Activated naive CD4-positive, alpha-beta T cell treated with anti-CD3 and anti-CD28 coated beads, Interleukin-2, amount 50 U/mL, for 24 hours (primary cell): ENCODE measurements around the gene ANK3.
A peak's percentile ranks its signal among the peaks of the same experiment; 100 is the strongest.

Experiments used
- H3K27ac Mint-ChIP-seq: one replicate; pipeline ENCODE4 v1.8.0; 2021; ENCODE audit warnings: mild to moderate bottlenecking, mixed read lengths
- H3K27me3 Mint-ChIP-seq: one replicate; pipeline ENCODE4 v1.8.0; 2021; ENCODE audit warnings: mixed read lengths
- H3K36me3 Mint-ChIP-seq: one replicate; pipeline ENCODE4 v1.8.0; 2021; ENCODE audit warnings: mixed read lengths
- H3K4me1 Mint-ChIP-seq: one replicate; pipeline ENCODE4 v1.8.0; 2021; ENCODE audit warnings: mixed read lengths
- H3K4me3 Mint-ChIP-seq: one replicate; pipeline ENCODE4 v1.8.0; 2021; ENCODE audit warnings: mild to moderate bottlenecking, mixed read lengths
- H3K9me3 Mint-ChIP-seq: one replicate; pipeline ENCODE4 v1.8.0; 2021; ENCODE audit warnings: mixed read lengths

ANK3 gene

GRCh38 chr10:60238759-60239100 is 150.9 kb downstream of the ANK3 start:
- Mint-ChIP-seq H3K27ac (no peak overlapping the region), H3K27me3 (no peaks in the 10 kb centered on the region), H3K4me3 (no peak overlapping the region), H3K36me3 (peaks cover 4% of the 10 kb centered on the region), H3K9me3 (no peaks in the 10 kb centered on the region), H3K4me1 (peaks cover 36% of the 10 kb centered on the region)

- Mint-ChIP-seq H3K4me3 (peak overlapping the region; percentile 12), H3K4me1 (peaks cover 36% of the 10 kb centered on the region), H3K36me3 (peaks cover 3% of the 10 kb centered on the region), H3K27ac (no peak overlapping the region), H3K27me3 (no peaks in the 10 kb centered on the region), H3K9me3 (no peaks in the 10 kb centered on the region)
Measured at GRCh38 chr10:60237977-60238758, 151.5 kb downstream of the ANK3 start.

DNA sequence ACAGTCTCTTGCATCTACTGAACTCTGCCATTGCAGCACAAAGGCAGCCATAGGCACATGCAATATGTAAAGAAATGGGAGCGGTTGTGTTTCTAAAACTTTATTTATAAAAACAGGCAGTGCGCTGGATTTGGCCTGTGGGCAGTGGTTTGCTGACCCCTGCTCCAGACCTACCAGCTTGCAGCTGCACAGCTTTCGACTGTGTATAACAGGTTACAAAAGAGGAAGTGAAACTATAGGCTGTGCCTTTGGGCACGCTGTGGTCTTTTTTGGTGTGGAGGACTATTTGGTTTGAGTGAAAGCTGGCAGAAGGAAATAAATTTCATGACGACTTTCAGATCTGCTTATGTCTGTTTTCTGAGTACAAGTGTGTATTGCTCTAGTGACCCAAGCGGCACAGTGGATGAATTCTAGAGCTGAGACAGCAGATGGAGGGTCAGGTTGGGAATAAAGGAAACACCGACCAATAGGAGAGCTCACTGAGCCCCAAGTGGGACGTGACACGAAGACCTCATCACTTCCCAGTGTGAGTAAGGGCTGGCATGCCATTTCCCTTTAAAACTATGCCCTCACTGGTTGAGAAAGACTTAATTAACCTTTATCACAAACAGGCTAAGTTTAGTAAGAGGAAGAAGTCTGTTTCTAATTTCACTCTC is 152.7 kb downstream of the ANK3 start:
- peak overlapping the region; percentile 37 for H3K27ac Mint-ChIP-seq
- H3K27me3 Mint-ChIP-seq = no peaks in the 10 kb centered on the region
- peak overlapping the region; percentile 76 for H3K4me3 Mint-ChIP-seq
- peaks cover 36% of the 10 kb centered on the region for H3K4me1 Mint-ChIP-seq
- H3K36me3 Mint-ChIP-seq = peaks cover 6% of the 10 kb centered on the region
- no peaks in the 10 kb centered on the region for H3K9me3 Mint-ChIP-seq

- H3K36me3 Mint-ChIP-seq = peaks cover 6% of the 10 kb centered on the region
- peaks cover 32% of the 10 kb centered on the region for H3K4me1 Mint-ChIP-seq
- no peak overlapping the region for H3K4me3 Mint-ChIP-seq
- H3K9me3 Mint-ChIP-seq = no peaks in the 10 kb centered on the region
- H3K27me3 Mint-ChIP-seq = no peaks in the 10 kb centered on the region
- no peak overlapping the region for H3K27ac Mint-ChIP-seq
Measured at GRCh38 chr10:60235001-60235400, 154.7 kb downstream of the ANK3 start.

DNA sequence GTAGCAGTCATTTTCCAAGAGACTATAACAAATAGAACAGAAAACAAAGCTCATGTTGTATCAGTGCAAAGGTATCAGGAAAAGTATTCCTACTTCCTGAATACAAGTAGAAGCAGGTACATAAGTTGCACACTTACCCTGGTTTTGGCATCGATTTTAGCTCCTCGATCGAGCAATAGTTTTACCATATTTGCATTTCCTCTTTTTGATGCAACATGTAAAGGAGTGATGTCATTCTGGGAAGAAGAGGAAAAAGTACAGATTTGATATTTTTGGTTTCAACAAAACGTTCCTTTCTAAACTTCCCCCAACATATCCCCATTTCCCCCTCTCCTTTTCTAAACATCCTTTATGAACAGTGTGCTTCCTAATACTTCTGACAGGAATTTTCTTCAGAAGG is 155.1 kb downstream of the ANK3 start:
- Mint-ChIP-seq H3K27me3 (no peaks in the 10 kb centered on the region), H3K4me1 (peaks cover 31% of the 10 kb centered on the region), H3K9me3 (no peaks in the 10 kb centered on the region), H3K4me3 (no peak overlapping the region), H3K27ac (no peak overlapping the region), H3K36me3 (peaks cover 6% of the 10 kb centered on the region)

DNA sequence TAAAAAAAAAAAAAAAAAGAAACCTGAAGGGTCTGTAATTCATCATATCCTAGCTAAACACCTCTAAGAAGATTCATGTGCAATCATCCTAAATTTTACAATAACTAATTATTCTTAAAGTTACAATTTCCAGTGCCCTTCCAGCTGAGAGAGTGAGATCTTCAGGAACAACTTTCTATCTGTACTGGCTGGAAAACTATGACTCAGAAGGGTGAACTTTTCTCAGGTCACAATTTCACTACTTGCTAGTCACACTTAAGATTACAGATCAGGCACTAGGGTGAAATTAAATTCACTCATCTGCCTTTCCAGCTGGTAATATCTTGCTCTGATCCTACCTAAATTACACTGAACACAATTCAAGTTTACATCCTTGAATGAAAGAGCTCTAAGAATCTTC is 158.8 kb downstream of the ANK3 start:
- H3K9me3 Mint-ChIP-seq = no peaks in the 10 kb centered on the region
- H3K4me3 Mint-ChIP-seq = no peak overlapping the region
- H3K4me1 Mint-ChIP-seq = no peaks in the 10 kb centered on the region
- peaks cover 6% of the 10 kb centered on the region for H3K36me3 Mint-ChIP-seq
- H3K27ac Mint-ChIP-seq = no peak overlapping the region
- H3K27me3 Mint-ChIP-seq = no peaks in the 10 kb centered on the region

- Mint-ChIP-seq H3K36me3 (peaks cover 3% of the 10 kb centered on the region), H3K9me3 (no peaks in the 10 kb centered on the region), H3K27ac (no peak overlapping the region), H3K4me1 (no peaks in the 10 kb centered on the region), H3K4me3 (no peak overlapping the region), H3K27me3 (no peaks in the 10 kb centered on the region)
Measured at GRCh38 chr10:60224066-60224705, 165.5 kb downstream of the ANK3 start.

GRCh38 chr10:60222047-60222446 is 167.6 kb downstream of the ANK3 start:
- H3K4me3 Mint-ChIP-seq = no peak overlapping the region
- H3K4me1 Mint-ChIP-seq = peaks cover 3% of the 10 kb centered on the region
- H3K9me3 Mint-ChIP-seq = peaks cover 3% of the 10 kb centered on the region
- H3K27ac Mint-ChIP-seq = no peak overlapping the region
- no peaks in the 10 kb centered on the region for H3K27me3 Mint-ChIP-seq
- H3K36me3 Mint-ChIP-seq = peaks cover 5% of the 10 kb centered on the region

- peaks cover 33% of the 10 kb centered on the region for H3K4me1 Mint-ChIP-seq
Measured at GRCh38 chr10:60212195-60212594, 177.5 kb downstream of the ANK3 start.

GRCh38 chr10:60209874-60210570 is 179.7 kb downstream of the ANK3 start:
- Mint-ChIP-seq H3K27me3 (no peaks in the 10 kb centered on the region), H3K9me3 (no peaks in the 10 kb centered on the region), H3K4me1 (peaks cover 20% of the 10 kb centered on the region), H3K4me3 (no peak overlapping the region), H3K27ac (peak overlapping the region; percentile 76), H3K36me3 (peaks cover 26% of the 10 kb centered on the region)

More at GRCh38 chr10:60212195-60212594, 177.5 kb downstream of the ANK3 start:
- Mint-ChIP-seq H3K36me3 (peaks cover 27% of the 10 kb centered on the region), H3K27me3 (no peaks in the 10 kb centered on the region), H3K27ac (no peak overlapping the region), H3K9me3 (peaks cover 2% of the 10 kb centered on the region), H3K4me3 (no peak overlapping the region)

- Mint-ChIP-seq H3K9me3 (no peaks in the 10 kb centered on the region), H3K27ac (no peak overlapping the region), H3K27me3 (no peaks in the 10 kb centered on the region), H3K4me3 (no peak overlapping the region), H3K36me3 (peaks cover 23% of the 10 kb centered on the region), H3K4me1 (peaks cover 20% of the 10 kb centered on the region)
Measured at GRCh38 chr10:60208676-60209269, 180.9 kb downstream of the ANK3 start.

DNA sequence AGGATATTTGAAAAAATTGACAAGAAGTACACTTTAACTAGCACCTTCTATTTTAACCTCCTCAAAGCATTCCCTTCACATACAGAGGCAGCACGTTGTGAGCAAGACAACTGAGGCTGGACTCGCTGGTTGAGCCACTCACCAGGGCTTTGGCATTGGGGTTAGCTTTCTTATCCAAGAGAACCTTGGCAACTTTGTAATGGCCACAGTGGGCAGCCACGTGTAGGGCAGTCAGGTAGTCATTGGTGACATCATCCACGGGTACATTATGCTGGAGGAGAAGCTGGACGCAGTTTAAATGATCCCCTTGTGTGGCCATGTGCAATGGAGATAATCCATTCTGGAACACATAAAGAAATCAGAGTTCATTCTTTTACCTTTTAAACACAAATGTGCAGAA is 181.8 kb downstream of the ANK3 start:
- Mint-ChIP-seq H3K27me3 (no peaks in the 10 kb centered on the region), H3K4me1 (peaks cover 20% of the 10 kb centered on the region), H3K9me3 (no peaks in the 10 kb centered on the region), H3K4me3 (no peak overlapping the region), H3K27ac (no peak overlapping the region), H3K36me3 (peaks cover 20% of the 10 kb centered on the region)

- no peaks in the 10 kb centered on the region for H3K27me3 Mint-ChIP-seq
Measured at GRCh38 chr10:60206735-60207134, 182.9 kb downstream of the ANK3 start.

GRCh38 chr10:60205741-60206140 is 183.9 kb downstream of the ANK3 start:
- no peak overlapping the region for H3K27ac Mint-ChIP-seq
- H3K9me3 Mint-ChIP-seq = no peaks in the 10 kb centered on the region
- H3K36me3 Mint-ChIP-seq = peaks cover 5% of the 10 kb centered on the region
- H3K4me1 Mint-ChIP-seq = peaks cover 10% of the 10 kb centered on the region
- no peaks in the 10 kb centered on the region for H3K27me3 Mint-ChIP-seq
- H3K4me3 Mint-ChIP-seq = no peak overlapping the region

More at GRCh38 chr10:60206735-60207134, 182.9 kb downstream of the ANK3 start:
- Mint-ChIP-seq H3K36me3 (peaks cover 10% of the 10 kb centered on the region), H3K27ac (no peak overlapping the region), H3K4me1 (peaks cover 19% of the 10 kb centered on the region), H3K4me3 (no peak overlapping the region), H3K9me3 (no peaks in the 10 kb centered on the region)

GRCh38 chr10:60203993-60204618 is 185.6 kb downstream of the ANK3 start:
- no peaks in the 10 kb centered on the region for H3K36me3 Mint-ChIP-seq
- no peaks in the 10 kb centered on the region for H3K9me3 Mint-ChIP-seq

More at GRCh38 chr10:60203993-60204618, 185.6 kb downstream of the ANK3 start:
- Mint-ChIP-seq H3K4me1 (no peaks in the 10 kb centered on the region), H3K27me3 (no peaks in the 10 kb centered on the region), H3K27ac (no peak overlapping the region), H3K4me3 (no peak overlapping the region)
